ENCODE data around the gene HDAC3. TPM values are rescaled to one million over a fixed set of nuclear protein-coding genes. Genes with fewer than 3 reads are reported as not detected.
A peak's percentile ranks its signal among the peaks of the same experiment; 100 is the strongest.

Gene HDAC3
- total RNA-seq, 1 experiment from 2014 or later = 66.8 TPM

DNA sequence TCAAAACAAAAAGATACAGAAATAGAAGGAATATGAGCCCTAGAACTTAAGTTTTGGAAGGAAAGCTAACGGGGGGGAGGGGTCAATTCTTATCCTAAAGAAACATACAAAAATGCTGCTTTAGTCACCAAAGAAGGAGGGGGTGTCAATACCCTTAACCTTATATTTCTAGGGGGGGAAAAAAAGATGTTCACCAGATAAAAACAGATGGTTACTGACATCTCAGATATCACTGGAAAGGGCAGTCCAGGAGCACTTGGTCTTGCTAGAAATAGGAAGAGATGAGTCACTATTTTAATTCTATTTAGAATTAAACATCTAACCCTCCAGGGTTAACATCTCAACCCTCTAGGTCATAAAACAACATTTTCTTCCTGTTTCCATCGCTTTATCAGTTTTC, 19.5 kb downstream of the HDAC3 start:
- Histone ChIP-seq H2AFZ (ENCODE audit: low read length) (no peak overlapping the region), H3K4me2 (ENCODE audit: low read length) (peak overlapping the region; percentile 93), H3K27me3 (ENCODE audit: low read length) (no peaks in the 10 kb centered on the region), H3K9ac (ENCODE audit: low read length) (peak overlapping the region; percentile 98), H3K4me1 (ENCODE audit: insufficient read depth, low read length) (peaks cover 17% of the 10 kb centered on the region; the same call in 1 of the 2 replicates), H3K36me3 (ENCODE audit: low read depth, low read length) (no peaks in the 10 kb centered on the region; the same call in 1 of the 2 replicates), H3K9me2 (replicated peaks; ENCODE audit: low read length) (no peaks in the 10 kb centered on the region), H3K79me2 (ENCODE audit: low read length) (peaks cover 65% of the 10 kb centered on the region), H3K4me3 (ENCODE audit: low read length) (peak overlapping the region; percentile 95), H3K9me3 (ENCODE audit: low read length) (no peaks in the 10 kb centered on the region), H3F3A (ENCODE audit: low read length, unreplicated experiment) (no peaks in the 10 kb centered on the region), H4K20me1 (ENCODE audit: low read length) (peaks cover 40% of the 10 kb centered on the region), H3K27ac (ENCODE audit: low read length) (peak overlapping the region; percentile 86)
- ChIA-PET POLR2A (ENCODE audit: unreplicated experiment) (no interaction called here), CTCF (interaction anchor here (0.6 to 2.1 kb wide), 2 partner anchors 17 to 25 kb away, joined by 14 to 16 read pairs; no protein-coding TSS in a partner anchor)
- TF ChIP-seq, protein P1, sequence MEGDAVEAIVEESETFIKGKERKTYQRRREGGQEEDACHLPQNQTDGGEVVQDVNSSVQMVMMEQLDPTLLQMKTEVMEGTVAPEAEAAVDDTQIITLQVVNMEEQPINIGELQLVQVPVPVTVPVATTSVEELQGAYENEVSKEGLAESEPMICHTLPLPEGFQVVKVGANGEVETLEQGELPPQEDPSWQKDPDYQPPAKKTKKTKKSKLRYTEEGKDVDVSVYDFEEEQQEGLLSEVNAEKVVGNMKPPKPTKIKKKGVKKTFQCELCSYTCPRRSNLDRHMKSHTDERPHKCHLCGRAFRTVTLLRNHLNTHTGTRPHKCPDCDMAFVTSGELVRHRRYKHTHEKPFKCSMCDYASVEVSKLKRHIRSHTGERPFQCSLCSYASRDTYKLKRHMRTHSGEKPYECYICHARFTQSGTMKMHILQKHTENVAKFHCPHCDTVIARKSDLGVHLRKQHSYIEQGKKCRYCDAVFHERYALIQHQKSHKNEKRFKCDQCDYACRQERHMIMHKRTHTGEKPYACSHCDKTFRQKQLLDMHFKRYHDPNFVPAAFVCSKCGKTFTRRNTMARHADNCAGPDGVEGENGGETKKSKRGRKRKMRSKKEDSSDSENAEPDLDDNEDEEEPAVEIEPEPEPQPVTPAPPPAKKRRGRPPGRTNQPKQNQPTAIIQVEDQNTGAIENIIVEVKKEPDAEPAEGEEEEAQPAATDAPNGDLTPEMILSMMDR (conservative IDR thresholded peaks at IDR 0.05; ENCODE audit: low read depth, low read length) = no peak
- TF ChIP-seq EZH2phosphoT487 (IDR thresholded peaks at IDR 0.05; ENCODE audit: borderline replicate concordance, low read length) (no peak), EZH2 (IDR thresholded peaks at IDR 0.05; ENCODE audit: low read length, unreplicated experiment) (no peak)
- BruUV-seq (replicated peaks) = no TSS peak
- ATAC-seq (no peak), DNase-seq (no peak)
- intact Hi-C loops (cut with micrococcal nuclease) = no loop called here

DNA sequence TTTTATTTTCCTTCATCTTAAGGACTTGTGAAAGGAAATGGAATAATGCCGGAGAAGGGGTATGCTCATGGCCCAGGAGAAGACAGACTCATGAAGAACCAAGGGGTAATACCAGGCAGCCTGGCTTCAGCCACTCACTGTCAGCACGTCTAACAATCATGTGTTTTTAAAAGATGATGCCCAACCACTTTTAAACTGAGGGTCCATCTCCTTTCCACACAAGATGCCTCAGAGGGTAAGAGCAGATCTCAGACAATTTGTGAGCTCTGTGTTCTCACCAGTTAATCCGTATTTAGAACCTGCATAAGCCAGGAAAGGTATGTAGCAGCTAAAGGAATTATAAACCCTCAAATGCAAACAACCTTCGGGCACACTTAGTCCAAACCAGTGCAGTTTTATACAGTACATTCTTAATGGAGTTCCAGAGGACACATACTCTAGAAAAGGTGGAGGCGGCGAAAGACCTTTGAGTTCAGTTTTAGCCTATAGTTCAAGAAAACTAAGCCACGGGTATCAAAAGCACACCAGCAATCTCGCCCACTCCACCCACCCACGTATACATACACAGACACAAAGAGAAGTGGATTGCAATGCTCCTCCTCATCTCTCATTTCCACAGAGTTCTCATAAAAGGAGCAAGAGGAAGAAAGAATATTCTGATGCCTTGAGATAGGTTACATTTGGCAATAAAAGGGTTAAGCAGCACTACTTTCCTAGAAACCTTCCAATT, 20.5 kb downstream of the HDAC3 start:
- TF ChIP-seq EZH2 (IDR thresholded peaks at IDR 0.05; ENCODE audit: low read length, unreplicated experiment) (no peak), EZH2phosphoT487 (IDR thresholded peaks at IDR 0.05; ENCODE audit: borderline replicate concordance, low read length) (no peak)
- TF ChIP-seq, protein P1 (conservative IDR thresholded peaks at IDR 0.05; ENCODE audit: low read depth, low read length) = no peak
- POLR2A ChIA-PET (ENCODE audit: unreplicated experiment) = no interaction called here
- Histone ChIP-seq H3F3A (ENCODE audit: low read length, unreplicated experiment) (no peaks in the 10 kb centered on the region), H3K4me2 (ENCODE audit: low read length) (peak overlapping the region; percentile 93), H4K20me1 (ENCODE audit: low read length) (peaks cover 41% of the 10 kb centered on the region), H3K9ac (ENCODE audit: low read length) (no peak overlapping the region), H3K9me3 (ENCODE audit: low read length) (no peaks in the 10 kb centered on the region), H3K36me3 (ENCODE audit: low read depth, low read length) (no peaks in the 10 kb centered on the region; the same call in 1 of the 2 replicates), H3K27me3 (ENCODE audit: low read length) (no peaks in the 10 kb centered on the region), H3K4me1 (ENCODE audit: insufficient read depth, low read length) (peaks cover 17% of the 10 kb centered on the region; the same call in 1 of the 2 replicates), H3K27ac (ENCODE audit: low read length) (no peak overlapping the region), H3K79me2 (ENCODE audit: low read length) (peaks cover 75% of the 10 kb centered on the region), H3K9me2 (replicated peaks; ENCODE audit: low read length) (no peaks in the 10 kb centered on the region), H2AFZ (ENCODE audit: low read length) (no peak overlapping the region), H3K4me3 (ENCODE audit: low read length) (peak overlapping the region; percentile 95)
- CTCF ChIA-PET = interaction anchor here (0.6 to 2.1 kb wide), 2 partner anchors 18 to 24 kb away, joined by 14 to 16 read pairs; no protein-coding TSS in a partner anchor
- BruUV-seq (replicated peaks) = no TSS peak
- ATAC-seq (no peak), DNase-seq (no peak)
- intact Hi-C loops (cut with micrococcal nuclease) = no loop called here

DNA sequence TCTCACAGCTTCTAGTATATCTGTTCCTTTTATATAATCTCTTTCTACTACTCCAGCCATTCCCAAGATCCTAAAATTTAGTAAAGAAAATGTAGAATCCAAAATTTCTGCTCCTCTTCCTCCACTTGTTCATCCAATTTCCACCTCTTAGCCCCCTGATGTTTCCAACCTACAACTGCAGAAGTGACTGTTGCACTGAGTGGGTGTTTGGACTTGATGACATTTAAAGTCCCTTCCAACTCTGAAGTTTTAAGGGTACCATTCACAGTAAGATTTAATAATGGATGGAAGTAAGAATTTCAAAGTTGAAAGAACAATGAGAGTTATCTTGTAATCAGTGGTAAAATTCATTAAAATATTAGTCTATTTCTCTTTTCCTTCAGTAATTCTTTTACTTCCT, 23.3 kb downstream of the HDAC3 start:
- no peaks in the 10 kb centered on the region; the same call in 1 of the 2 replicates for H3K36me3 ChIP-seq (ENCODE audit: low read depth, low read length)
- POLR2A ChIA-PET (ENCODE audit: unreplicated experiment) = no interaction called here
- intact Hi-C loops (cut with micrococcal nuclease) = no loop called here
- no peak for TF ChIP-seq EZH2 (IDR thresholded peaks at IDR 0.05; ENCODE audit: low read length, unreplicated experiment)
- TF ChIP-seq, protein P1 (conservative IDR thresholded peaks at IDR 0.05; ENCODE audit: low read depth, low read length) = no peak
- peaks cover 99% of the 10 kb centered on the region for H3K79me2 ChIP-seq (ENCODE audit: low read length)
- no peak overlapping the region for H3K27ac ChIP-seq (ENCODE audit: low read length)
- H3K4me2 ChIP-seq (ENCODE audit: low read length) = no peak overlapping the region
- DNase-seq = no peak
- H3K9me2 ChIP-seq (replicated peaks; ENCODE audit: low read length) = no peaks in the 10 kb centered on the region
- H2AFZ ChIP-seq (ENCODE audit: low read length) = no peak overlapping the region
- no peak overlapping the region for H3K9ac ChIP-seq (ENCODE audit: low read length)
- H3K27me3 ChIP-seq (ENCODE audit: low read length) = no peaks in the 10 kb centered on the region
- H4K20me1 ChIP-seq (ENCODE audit: low read length) = peaks cover 49% of the 10 kb centered on the region
- no peak for ATAC-seq
- H3K4me3 ChIP-seq (ENCODE audit: low read length) = no peak overlapping the region
- no peaks in the 10 kb centered on the region for H3F3A ChIP-seq (ENCODE audit: low read length, unreplicated experiment)
- H3K4me1 ChIP-seq (ENCODE audit: insufficient read depth, low read length) = peaks cover 17% of the 10 kb centered on the region; the same call in 1 of the 2 replicates
- CTCF ChIA-PET = no interaction called here
- BruUV-seq (replicated peaks) = no TSS peak
- no peaks in the 10 kb centered on the region for H3K9me3 ChIP-seq (ENCODE audit: low read length)

Measured in PC-3 (cell line).